PFSK-1 (cell line): ENCODE results near the gene BTF3L4.

ENCODE experiments used
- POLR2AphosphoS5 ChIP-seq: IDR thresholded peaks from 2 replicates; pipeline ENCODE4 v1.6.1; 2012; ENCODE audit warnings: low read depth, mild to moderate bottlenecking, control low read depth, low read length, moderate library complexity
- SIN3A ChIP-seq: IDR thresholded peaks from 2 replicates; pipeline ENCODE4 v1.6.1; 2012; ENCODE audit warnings: mild to moderate bottlenecking, low read length, moderate library complexity, borderline replicate concordance; ENCODE audit not compliant: insufficient read depth
- TAF1 ChIP-seq: IDR thresholded peaks from 2 replicates; pipeline ENCODE4 v1.6.1; 2012; ENCODE audit warnings: low read length, control low read depth, borderline replicate concordance; ENCODE audit not compliant: insufficient read depth

DNA sequence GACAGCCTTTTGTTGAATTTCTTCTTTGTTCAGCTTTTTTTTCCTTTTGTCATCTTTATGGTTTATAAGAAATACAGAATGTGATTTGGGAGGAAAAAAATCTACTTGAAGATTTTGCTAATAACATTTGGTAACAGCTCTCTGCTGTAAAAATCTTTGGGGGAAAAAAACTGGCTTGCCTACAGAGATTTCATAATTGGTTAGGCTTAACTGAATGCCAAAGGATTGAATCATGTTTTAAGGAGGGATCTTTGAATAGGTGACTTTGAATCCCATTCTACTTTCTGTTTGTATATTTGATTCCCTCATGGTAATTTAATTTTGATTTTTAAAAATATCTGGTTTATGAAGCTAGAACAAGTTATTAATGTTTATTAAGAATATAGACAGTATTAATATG is 3.2 kb downstream of the BTF3L4 start:
- no peak for TF ChIP-seq TAF1
- TF ChIP-seq SIN3A, result no peak
- TF ChIP-seq POLR2AphosphoS5, result no peak
